GM12878 (cell line): ENCODE results near the gene ZNF333. TPM values are rescaled to one million over a fixed set of nuclear protein-coding genes. Genes with fewer than 3 reads are reported as not detected.

Experiments
- ATAC-seq: fragments of 200-7000 bp; cut with Tn5 transposase; 3 replicates; pipeline ENCODE4 v1.9.1; 2020; ENCODE audit warnings: mild to moderate bottlenecking, moderate library complexity
- BruUV-seq: library from RNA; stranded (reverse); fragments of 400-500 nt; replicated peaks from 2 replicates; lab custom pipeline; 2021; lab: Mats Ljungman, UMichigan
- CTCF ChIA-PET: fragments of 300-600 bp; sonication (Branson Sonifier 250); formaldehyde crosslinking; extraction: SDS; loops from one replicate; lab custom pipeline; 2021; ENCODE audit warnings: inconsistent platforms; lab: Yijun Ruan, JAX
- POLR2A ChIA-PET: fragments of 350-600 bp; formaldehyde crosslinking; extraction: SDS; loops from one replicate; lab custom pipeline; 2021; ENCODE audit warnings: inconsistent platforms; lab: Charles Lee
- RAD21 ChIA-PET: fragments of 300-600 bp; sonication (Branson Sonifier 250); formaldehyde crosslinking; loops from one replicate; lab custom pipeline; 2023; ENCODE audit warnings: antibody characterized with exemption; ENCODE audit not compliant: unreplicated experiment; lab: Charles Lee
- SMC1A ChIA-PET: fragments of 300-600 bp; sonication (Branson Sonifier 250); formaldehyde crosslinking; loops from one replicate; lab custom pipeline; 2023; ENCODE audit not compliant: unreplicated experiment, uncharacterized antibody; lab: Charles Lee
- DNase-seq: peaks from one replicate; pipeline ENCODE4 v3.0.0-alpha.2; 2011; ENCODE audit warnings: low read depth, low spot score
- FAIRE-seq: peaks from 3 replicates; lab custom pipeline; 2011; peaks lifted over from hg19 to GRCh38; lab: Jason Lieb, UNC
- H2AFZ ChIP-seq: 2 replicates; pipeline ENCODE4 v1.6.0; 2011; ENCODE audit warnings: low read depth, low read length, control low read depth; ENCODE audit not compliant: control insufficient read depth
- H3K27ac ChIP-seq: 2 replicates; pipeline ENCODE4 v1.5.1; 2011; ENCODE audit warnings: control low read depth; ENCODE audit not compliant: control insufficient read depth, insufficient read depth
- H3K27me3 ChIP-seq, 2 experiments: replicated peaks in 1 of 2; 2 replicates each; pipeline versions ENCODE4 v1.6.0 to v1.6.1; 2011; ENCODE audit warnings: low read length in 1 of 2; ENCODE audit not compliant: control insufficient read depth in 2 of 2, insufficient read depth in 2 of 2
- H3K36me3 ChIP-seq, 2 experiments: 2 replicates each; pipeline ENCODE4 v1.5.1; 2011; ENCODE audit warnings: low read length in 1 of 2; ENCODE audit not compliant: control insufficient read depth in 2 of 2, insufficient read depth in 2 of 2
- H3K4me1 ChIP-seq: 2 replicates; pipeline ENCODE4 v1.6.1; 2011; ENCODE audit warnings: mild to moderate bottlenecking, low read length, moderate library complexity, mixed read lengths; ENCODE audit not compliant: control insufficient read depth, insufficient read depth
- H3K4me2 ChIP-seq: 2 replicates; pipeline ENCODE4 v1.6.0; 2011; ENCODE audit warnings: control low read depth; ENCODE audit not compliant: control insufficient read depth, insufficient read depth
- H3K4me3 ChIP-seq: fragments of 200-600 bp; sonication (generic); 2 replicates; pipeline ENCODE4 v1.5.1; 2016
- H3K79me2 ChIP-seq: 2 replicates; pipeline ENCODE4 v1.6.0; 2011; ENCODE audit warnings: low read length; ENCODE audit not compliant: control insufficient read depth, insufficient read depth
- H3K9ac ChIP-seq: 2 replicates; pipeline ENCODE4 v1.8.0; 2011; ENCODE audit warnings: low read length, control low read depth, mixed read lengths; ENCODE audit not compliant: control insufficient read depth, insufficient read depth
- H3K9me3 ChIP-seq: replicated peaks from 3 replicates; pipeline ENCODE4 v1.5.1; 2011; ENCODE audit warnings: mild to moderate bottlenecking, low read length; ENCODE audit not compliant: control insufficient read depth, insufficient read depth
- H4K20me1 ChIP-seq: 2 replicates; pipeline ENCODE4 v1.6.0; 2011; ENCODE audit not compliant: control insufficient read depth, insufficient read depth
- CBFB ChIP-seq: IDR thresholded peaks from 2 replicates; pipeline ENCODE4 v1.6.1; 2016; ENCODE audit warnings: antibody characterized with exemption, low read depth
- CHD4 ChIP-seq: fragments of 200-600 bp; sonication (generic); IDR thresholded peaks from 2 replicates; pipeline ENCODE4 v1.6.1; 2016; ENCODE audit warnings: mild to moderate bottlenecking
- IKZF1 ChIP-seq: fragments of 450-650 bp; conservative IDR thresholded peaks from 2 replicates; pipeline ENCODE4 v1.6.1; 2017; ENCODE audit warnings: antibody characterized with exemption, mild to moderate bottlenecking
- IKZF2 ChIP-seq, 2 experiments: fragments of 450-650 bp; IDR thresholded peaks; 2 replicates each; pipeline ENCODE4 v1.6.1; 2017; ENCODE audit warnings: mild to moderate bottlenecking in 2 of 2, moderate library complexity in 2 of 2
- NR2C2 ChIP-seq: IDR thresholded peaks from 2 replicates; pipeline ENCODE4 v1.6.1; 2011; ENCODE audit warnings: borderline replicate concordance, low read depth; ENCODE audit not compliant: control insufficient read depth, insufficient read length
- POLR2AphosphoS5 ChIP-seq: IDR thresholded peaks from 2 replicates; pipeline ENCODE4 v1.6.1; 2011; ENCODE audit warnings: mild to moderate bottlenecking, low read length, inconsistent platforms
- RCOR1 ChIP-seq: conservative IDR thresholded peaks from 2 replicates; pipeline ENCODE4 v1.6.1; 2012; ENCODE audit warnings: low read depth, low read length, improper control_type of control experiment
- SMAD1 ChIP-seq: fragments of 450-650 bp; IDR thresholded peaks from 2 replicates; pipeline ENCODE4 v1.6.1; 2018; ENCODE audit warnings: mild to moderate bottlenecking, low read depth; ENCODE audit not compliant: partially characterized antibody
- SMC3 ChIP-seq: IDR thresholded peaks from 2 replicates; pipeline ENCODE4 v1.6.1; 2011; ENCODE audit warnings: low read length, improper control_type of control experiment, borderline replicate concordance
- SREBF1 ChIP-seq: IDR thresholded peaks from 2 replicates; pipeline ENCODE4 v1.6.1; 2012; ENCODE audit warnings: mild to moderate bottlenecking, low read length
- STAT1 ChIP-seq: fragments of 450-650 bp; conservative IDR thresholded peaks from 2 replicates; pipeline ENCODE4 v1.6.1; 2014; ENCODE audit warnings: antibody characterized with exemption, mild to moderate bottlenecking
- TAF1 ChIP-seq: IDR thresholded peaks from 2 replicates; pipeline ENCODE4 v1.6.1; 2011; ENCODE audit warnings: mild to moderate bottlenecking, low read depth, low read length, borderline replicate concordance
- ZNF217 ChIP-seq: fragments of 450-650 bp; IDR thresholded peaks from 2 replicates; pipeline ENCODE4 v1.6.1; 2017; ENCODE audit warnings: antibody characterized with exemption, mild to moderate bottlenecking
- ZNF274 ChIP-seq: IDR thresholded peaks from one replicate; pipeline ENCODE4 v1.8.0; 2011; ENCODE audit not compliant: insufficient read length, insufficient read depth
- WGBS: methylation state at CpG from one replicate; pipeline ENCODE4 v1.1.6; 2016; ENCODE audit warnings: low lambda C conversion rate; ENCODE audit not compliant: insufficient replicate concordance, insufficient coverage; ENCODE audit errors: missing lambda C conversion rate; 5-methylcytosine and 5-hydroxymethylcytosine counted together
- in situ Hi-C: fragments of 300-500 bp; cut with MboI; formaldehyde crosslinking; loops from 9 replicates; pipeline ENCODE4 v1.14.3; 2018; ENCODE audit warnings: mixed read lengths
- intact Hi-C: fragments of 100-400 bp; cut with micrococcal nuclease; formaldehyde crosslinking; loops from one replicate; pipeline ENCODE4 v1.14.2; 2022; ENCODE audit not compliant: unreplicated experiment
- polyA plus RNA-seq, 11 experiments: library from polyadenylated mRNA; depleted of rRNA in 4 of 11; unstranded in 6 of 11; stranded (reverse) in 5 of 11; fragments of >200 nt; fragmentation: Nextera tagmentation in 4 of 11; fragmentation: Illumina TruSeq in 1 of 11; extraction: Ambion mirVana in 4 of 11; extraction: Trizol in 1 of 11; gene quantifications; 1 replicate in 1 of 11; 2 replicates in 10 of 11; pipeline versions ENCODE4 v1.2.1 to v1.2.3, GENCODE V29; 2011 to 2016; ENCODE audit warnings: inconsistent platforms in 2 of 11, missing spikeins in 2 of 11, low read depth in 1 of 11
- total RNA-seq, 4 experiments: library from RNA; depleted of rRNA in 3 of 4; stranded (reverse); fragments of >200 nt in 3 of 4; fragmentation: Illumina TruSeq in 1 of 4; extraction: Trizol in 1 of 4; gene quantifications; 2 replicates each; pipeline versions ENCODE4 v1.2.1 to v1.2.3, GENCODE V29; 2013 to 2021
- TF ChIP-seq, protein P1 (sequence below): IDR thresholded peaks from 2 replicates; pipeline ENCODE4 v1.6.1; 2011; ENCODE audit warnings: low read depth, mild to moderate bottlenecking, low read length, moderate library complexity, borderline replicate concordance; ENCODE audit errors: extremely low read depth

ZNF333 gene
- total and polyA plus RNA-seq, 10 of the 15 experiments (the other 5 are each of a cell fraction or from before 2014, with no cell fraction given): 2.3 to 14.1 (median 5.7) TPM

DNA sequence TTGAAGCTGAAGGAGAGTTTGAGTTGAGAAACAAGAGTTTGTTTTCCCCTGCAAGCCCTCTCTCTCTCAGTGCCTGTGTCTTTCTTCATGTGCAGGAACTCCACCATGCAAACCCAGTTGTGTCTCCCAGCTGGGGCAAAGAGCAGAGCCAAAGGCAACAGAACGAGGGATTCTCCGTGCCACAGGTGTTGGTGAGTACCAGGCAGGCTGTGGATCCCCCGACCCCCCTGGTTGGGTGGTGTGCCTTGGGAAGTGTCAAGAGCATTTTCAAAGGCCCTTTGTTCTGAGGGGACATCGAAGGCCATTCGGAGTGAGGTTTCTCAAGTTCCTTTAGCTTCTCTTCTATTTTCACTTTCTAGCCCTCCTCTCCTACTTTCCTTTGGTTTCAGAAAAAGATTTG lies 5.6 kb downstream of the ZNF333 start:
- Histone ChIP-seq H3K4me2 (no peak overlapping the region), H3K27ac (no peak overlapping the region), H3K4me1 (no peaks in the 10 kb centered on the region), H3K27me3 (no peaks in the 10 kb centered on the region), H3K79me2 (no peaks in the 10 kb centered on the region; the same call in 1 of the 2 replicates), H3K4me3 (no peak overlapping the region), H3K9ac (no peak overlapping the region), H2AFZ (no peak overlapping the region), H3K36me3 (peaks cover 0 to 3% of the 10 kb centered on the region in 2 experiments; a peak in 2 of 4 replicates), H4K20me1 (no peaks in the 10 kb centered on the region), H3K9me3 (no peaks in the 10 kb centered on the region)
- BruUV-seq: no TSS peak
- in situ Hi-C loops: no loop called here
- no peak for DNase-seq
- ChIA-PET CTCF (no interaction called here), RAD21 (no interaction called here), SMC1A (no interaction called here), POLR2A (no interaction called here)
- intact Hi-C loops: no loop called here
- no peak for FAIRE-seq
- TF ChIP-seq STAT1 (no peak), IKZF1 (no peak), TAF1 (no peak), SMC3 (no peak), CBFB (no peak), NR2C2 (no peak), POLR2AphosphoS5 (no peak), IKZF2 (IDR thresholded peaks at IDR 0.05) (no peak), ZNF217 (no peak), SREBF1 (no peak), ZNF274 (no peak), CHD4 (no peak), SMAD1 (no peak), RCOR1 (no peak)
- TF ChIP-seq, protein P1, sequence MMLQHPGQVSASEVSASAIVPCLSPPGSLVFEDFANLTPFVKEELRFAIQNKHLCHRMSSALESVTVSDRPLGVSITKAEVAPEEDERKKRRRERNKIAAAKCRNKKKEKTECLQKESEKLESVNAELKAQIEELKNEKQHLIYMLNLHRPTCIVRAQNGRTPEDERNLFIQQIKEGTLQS: no peak
- no peak for ATAC-seq
- WGBS: 87% methylated on average over 5 of the region's 5 CpGs
